Esophagus mucosa (tissue), 1 donor: Measurements from ENCODE around the gene FLYWCH2. TPM values are rescaled to one million over a fixed set of nuclear protein-coding genes. Genes with fewer than 3 reads are reported as not detected.
"Not testable (repeated sequence)": the region's sequence is repeated elsewhere in the genome, so short reads cannot be mapped to it uniquely, and the experiment has no call there.

ENCODE experiments used
- ATAC-seq: fragments of 200-7000 bp; cut with Tn5 transposase; one replicate; pipeline ENCODE4 v1.9.1; 2020
- total RNA-seq: library from RNA; stranded (reverse); gene quantifications from one replicate; pipeline ENCODE4 v1.2.4, GENCODE V29; 2023
- donor health status: DM: yes; HTN: yes; CAD: no.

The FLYWCH2 gene
- total RNA-seq, 1 donor from 2014 or later: 19.5 TPM

DNA sequence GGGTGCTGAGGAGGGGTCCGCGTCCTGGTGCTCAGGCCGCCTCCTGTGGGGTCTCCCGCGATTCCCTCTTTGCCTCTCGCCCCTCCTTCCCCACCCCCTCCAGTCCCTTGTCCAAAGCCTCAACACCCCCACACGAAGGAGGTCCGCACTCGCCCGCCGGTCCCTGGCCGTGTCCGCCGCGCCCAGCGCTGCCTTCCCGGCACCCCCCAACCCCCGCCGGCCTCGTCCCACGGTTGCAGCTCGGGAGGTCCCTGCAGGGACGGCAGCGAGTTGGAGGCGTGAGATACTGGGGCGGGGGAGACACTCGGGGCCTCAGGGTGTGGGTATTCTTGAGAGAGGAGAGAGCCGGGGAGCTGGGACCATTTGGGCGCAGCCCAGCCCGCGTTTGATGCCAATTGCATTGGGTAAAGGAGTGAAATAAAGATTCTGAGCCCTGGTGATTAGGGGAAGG, 468 bp downstream of the FLYWCH2 start:
- peak; percentile 2 for ATAC-seq

DNA sequence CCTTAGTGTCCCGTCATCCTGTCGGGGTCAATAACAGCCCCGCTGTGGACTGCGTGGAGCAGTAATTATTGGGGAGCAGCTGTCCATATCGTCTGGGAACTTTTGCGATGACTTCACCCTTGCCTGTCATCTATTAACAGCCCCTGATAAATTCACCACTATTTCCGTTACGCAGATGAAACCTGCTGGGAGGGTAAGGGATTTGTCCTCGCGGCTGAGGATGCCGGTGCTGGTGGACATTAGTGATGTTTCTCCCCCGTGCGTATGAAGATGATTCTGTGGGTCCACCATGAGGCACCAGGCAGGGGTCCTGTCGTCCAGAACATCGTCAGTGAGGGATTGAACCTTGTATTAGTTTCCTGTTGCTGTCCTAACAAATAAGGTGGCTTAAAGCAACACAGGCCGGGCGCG, 1.0 kb downstream of the FLYWCH2 start:
- ATAC-seq: no peak

DNA sequence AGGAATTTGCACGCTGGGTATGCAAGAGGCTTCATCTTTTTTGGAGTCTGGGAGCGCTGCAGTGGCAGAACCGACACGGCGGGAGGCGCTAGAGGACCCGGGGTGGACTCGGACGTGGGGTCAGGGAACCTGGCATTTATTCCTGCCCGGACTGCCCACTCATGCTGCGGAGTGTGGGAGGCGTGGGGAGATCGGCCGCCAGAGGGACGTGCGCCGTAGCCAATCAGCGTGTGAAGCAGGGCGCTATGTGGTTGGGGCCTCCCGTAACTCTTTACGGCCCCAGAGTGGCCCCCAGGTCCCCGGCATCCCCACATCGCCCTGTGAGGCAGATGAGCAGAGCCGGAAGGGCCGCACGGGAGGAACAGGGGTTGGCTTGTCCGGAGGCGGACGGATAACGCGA, 11.2 kb downstream of the FLYWCH2 start:
- ATAC-seq: no peak

DNA sequence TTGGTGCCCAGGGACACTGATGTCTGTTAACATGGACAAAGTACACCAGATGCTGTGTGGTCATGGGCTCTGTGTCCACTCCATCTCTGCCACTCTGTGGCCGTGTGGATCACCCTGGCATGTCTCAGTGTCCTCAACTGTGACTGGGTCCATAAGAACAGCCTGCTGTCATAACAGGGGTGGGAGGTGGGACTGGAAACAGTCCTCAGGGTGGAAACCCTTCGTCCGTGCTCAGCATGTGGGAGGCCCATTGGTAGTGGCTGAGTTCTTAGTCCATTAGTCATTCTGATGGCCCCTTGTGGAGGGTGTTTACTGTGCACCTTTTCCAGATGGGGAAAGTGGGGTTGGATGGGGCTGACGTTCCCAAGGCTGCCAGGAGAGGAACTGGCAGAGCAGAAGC, 12.8 kb downstream of the FLYWCH2 start:
- ATAC-seq: no peak

DNA sequence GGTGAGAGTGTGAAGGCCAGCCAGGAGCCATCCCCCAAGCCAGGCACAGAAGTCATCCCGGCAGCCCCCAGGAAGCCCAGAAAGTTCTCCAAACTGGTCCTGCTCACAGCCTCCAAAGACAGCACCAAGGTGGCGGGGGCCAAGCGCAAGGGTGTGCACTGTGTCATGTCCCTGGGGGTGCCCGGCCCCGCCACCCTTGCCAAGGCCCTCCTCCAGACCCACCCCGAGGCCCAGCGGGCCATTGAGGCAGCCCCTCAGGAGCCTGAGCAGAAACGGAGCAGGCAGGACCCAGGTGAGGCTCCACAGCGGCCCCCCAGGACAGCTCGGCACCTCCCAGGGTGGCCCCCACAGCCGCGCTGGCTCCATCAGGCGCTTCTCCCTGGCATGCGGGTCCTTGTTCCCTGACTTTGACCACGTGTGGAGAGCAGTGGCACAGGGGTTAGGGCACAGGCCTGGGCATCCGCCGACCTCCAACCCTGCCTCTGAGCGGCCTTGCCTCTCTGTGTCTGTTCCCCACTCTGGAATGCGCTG, 13.5 kb downstream of the FLYWCH2 start:
- peak; percentile 7 for ATAC-seq

DNA sequence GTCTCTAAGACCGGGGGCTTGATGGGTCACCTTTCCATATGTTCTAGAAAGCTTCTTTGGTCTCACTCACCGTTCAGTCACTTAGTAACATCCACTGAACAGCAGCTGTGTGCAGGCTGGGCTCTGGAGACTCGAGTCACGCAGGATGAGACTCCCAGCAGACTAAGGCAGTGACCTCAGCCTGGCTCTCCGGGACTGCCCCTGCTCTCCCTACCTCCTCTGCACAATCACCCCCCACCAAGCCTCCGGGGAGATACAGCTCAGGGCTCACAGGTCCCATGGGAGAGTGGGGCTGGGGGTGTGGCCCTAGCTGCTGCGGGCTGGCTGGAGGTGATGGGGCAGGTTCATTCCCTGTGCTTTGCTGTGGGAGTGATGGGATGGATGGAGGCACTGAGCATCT, 14.1 kb downstream of the FLYWCH2 start:
- ATAC-seq: peak; percentile 33

DNA sequence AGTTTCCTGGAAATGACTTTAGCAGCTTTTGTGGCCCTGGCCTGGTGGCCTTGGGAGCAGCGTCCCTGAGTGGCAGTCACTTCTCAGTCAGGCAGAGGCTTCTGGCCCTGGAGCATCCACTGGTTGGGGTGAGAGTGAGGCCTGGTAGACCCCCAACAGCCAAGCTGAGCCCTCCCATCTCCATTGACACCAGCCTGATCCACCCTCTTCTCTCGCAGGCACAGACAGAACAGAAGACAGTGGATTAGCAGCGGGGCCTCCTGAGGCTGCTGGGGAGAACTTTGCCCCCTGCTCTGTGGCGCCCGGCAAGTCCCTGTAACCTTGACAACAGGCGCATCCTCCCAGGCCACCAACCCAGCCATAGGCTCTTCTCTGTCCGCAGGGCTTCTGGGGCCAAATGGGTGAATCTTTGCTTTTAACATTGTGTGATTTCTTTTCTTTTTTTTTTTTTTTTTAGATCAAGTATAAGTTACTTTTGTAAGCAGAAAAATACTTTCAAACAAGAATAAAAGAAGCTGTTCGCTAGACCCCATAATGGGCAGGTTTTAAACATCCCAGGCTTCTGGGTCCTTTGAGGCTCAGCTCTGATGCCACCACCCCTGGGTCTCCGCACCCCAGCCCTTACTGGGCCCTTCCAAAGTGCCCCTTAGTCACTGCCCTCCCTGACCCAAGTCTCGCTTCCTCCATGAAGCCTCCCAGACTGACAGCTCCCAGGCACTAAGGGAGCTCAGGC, 16.0 kb downstream of the FLYWCH2 start:
- ATAC-seq: no peak

DNA sequence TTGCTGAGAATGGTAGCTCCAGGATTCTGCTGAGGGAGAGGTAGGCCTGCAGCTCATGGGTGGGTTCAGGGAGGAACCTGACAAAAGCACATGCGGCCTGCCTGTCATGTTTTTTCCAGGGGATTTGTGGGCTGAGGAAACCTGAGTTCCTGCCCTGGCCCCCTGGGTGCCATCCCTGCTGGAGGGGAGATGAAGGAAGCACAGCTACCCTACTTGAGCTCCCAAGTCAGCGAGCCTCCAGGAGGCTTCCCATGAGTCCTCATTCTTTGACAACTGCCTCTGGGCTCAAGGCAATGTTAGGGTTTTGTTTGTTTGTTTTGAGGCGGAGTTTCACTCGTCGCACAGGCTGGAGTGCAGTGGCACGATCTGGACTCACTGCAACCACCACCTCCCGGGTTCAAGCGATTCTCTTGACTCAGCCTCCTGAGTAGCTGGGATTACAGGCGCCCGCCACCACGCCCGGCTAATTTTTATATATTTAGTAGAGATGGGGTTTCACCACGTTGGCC, 16.6 kb downstream of the FLYWCH2 start:
- no peak for ATAC-seq

DNA sequence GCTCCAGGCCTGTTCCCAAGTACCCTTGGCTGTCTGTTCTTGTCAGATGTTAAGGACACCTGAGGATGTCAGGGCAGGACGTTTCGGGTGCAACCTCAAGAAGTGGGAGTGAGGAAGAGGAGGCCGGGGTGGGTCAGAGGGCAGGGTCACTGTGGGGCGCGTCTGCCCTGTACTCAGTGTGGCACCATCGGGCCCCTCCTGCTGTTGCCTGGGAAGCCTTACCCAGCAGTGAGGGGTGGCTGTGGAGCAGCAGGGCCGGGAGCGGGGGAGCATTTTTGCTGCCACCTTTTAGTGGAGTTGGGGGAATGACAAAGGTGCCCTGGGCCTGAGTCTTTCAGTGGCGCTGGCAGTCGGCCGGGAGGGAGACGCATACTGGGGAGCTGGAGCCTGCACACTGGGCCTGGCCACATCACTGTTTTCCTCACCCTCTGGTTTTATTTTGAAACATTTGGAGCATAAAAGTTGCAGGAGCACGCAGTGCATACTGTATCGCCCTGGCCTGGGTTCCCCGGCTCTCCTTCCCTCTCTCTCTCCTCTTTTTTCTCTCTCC, 17.6 kb downstream of the FLYWCH2 start:
- ATAC-seq: no peak

DNA sequence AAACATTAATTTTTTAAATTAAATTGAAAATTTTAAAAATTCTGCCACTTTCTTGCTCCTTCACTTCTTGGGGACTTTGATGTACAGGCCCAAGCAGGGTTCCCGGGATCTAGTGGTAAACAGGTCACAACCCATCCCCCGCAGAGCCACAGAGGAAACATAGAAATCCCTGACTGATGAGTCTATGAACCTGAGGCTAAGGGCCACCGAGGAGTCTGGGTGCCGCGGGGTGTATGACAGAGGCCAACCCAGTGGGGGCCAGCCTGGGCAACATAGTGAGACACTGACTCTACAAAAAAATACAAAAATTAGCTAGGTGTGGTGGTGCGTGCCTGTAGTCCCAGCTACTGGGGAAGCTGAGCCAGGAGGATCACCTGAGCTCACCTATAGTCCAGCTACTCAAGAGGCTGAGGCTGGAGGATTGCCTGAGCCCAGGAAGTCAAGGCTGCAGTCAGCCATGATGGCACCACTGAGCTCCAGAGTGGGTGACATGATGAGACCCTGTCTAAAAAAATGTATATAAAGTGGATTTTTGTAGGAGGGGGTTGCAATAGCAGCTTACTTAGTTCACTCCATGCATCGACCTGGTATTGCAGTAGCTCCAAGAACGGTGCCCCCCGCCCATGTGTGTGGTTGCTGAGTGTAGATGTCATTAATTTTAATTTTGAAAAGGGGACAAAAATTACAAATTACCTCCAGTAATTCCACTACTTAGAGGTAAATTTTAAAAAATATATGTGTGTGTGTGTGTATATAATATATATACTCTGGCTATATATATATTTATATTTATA, 19.5 kb downstream of the FLYWCH2 start:
- no peak for ATAC-seq

DNA sequence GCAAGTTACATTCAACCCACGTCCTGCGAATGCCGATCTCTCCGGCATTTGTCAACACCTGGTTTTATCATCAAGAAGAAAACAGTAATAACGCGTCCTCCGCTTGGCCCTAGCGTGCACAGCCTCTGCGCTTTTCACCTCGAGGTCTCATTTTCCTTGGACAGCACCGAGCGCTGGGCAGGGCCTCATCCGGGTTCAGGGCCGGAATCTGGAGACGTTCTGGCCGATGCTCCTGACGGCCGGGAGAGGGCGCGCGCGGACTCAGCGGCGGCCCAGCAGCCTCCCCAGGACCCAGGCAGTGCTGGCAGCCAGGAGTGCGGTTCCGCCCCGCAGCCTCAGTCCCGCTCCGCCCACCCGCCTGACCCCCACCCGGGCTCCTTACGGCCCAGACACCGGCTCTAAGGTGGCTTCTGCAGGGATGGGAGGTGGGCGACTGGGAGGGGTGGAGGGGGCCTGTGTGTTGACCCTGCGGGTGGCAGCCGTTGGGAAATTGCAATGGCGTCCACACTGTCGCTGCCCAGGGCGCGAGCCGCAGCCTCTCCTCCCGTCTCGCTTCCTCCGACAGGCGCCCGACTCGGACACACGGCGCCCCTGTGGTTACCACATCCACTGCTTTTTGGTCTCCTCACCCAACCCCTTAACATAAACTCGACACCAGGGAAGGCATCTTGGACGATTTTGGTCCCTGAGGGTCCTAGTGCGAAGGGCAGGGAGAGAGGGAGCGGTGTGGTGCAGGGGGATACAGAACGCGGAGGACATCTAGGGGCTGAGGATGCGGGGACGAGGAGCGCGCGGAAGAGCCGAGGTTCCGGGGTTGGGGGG, 21.3 kb downstream of the FLYWCH2 start:
- peak; percentile 55 for ATAC-seq

DNA sequence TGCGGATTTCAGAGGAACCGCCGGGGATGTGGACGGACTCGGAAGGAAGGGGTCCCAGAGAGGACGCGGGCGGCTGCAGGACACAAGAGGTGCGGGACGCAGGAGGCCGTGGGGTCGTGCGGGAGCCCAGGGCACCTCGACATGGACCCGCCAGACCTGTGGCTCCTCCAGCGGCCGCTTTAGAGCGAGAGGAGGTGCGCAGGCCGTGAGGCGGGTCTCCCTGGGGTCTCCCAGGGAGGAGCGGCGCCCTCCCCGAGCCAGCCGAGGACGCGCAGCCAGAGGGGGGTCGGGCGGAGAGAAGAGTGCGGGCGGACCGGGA, 21.9 kb downstream of the FLYWCH2 start:
- no peak for ATAC-seq

DNA sequence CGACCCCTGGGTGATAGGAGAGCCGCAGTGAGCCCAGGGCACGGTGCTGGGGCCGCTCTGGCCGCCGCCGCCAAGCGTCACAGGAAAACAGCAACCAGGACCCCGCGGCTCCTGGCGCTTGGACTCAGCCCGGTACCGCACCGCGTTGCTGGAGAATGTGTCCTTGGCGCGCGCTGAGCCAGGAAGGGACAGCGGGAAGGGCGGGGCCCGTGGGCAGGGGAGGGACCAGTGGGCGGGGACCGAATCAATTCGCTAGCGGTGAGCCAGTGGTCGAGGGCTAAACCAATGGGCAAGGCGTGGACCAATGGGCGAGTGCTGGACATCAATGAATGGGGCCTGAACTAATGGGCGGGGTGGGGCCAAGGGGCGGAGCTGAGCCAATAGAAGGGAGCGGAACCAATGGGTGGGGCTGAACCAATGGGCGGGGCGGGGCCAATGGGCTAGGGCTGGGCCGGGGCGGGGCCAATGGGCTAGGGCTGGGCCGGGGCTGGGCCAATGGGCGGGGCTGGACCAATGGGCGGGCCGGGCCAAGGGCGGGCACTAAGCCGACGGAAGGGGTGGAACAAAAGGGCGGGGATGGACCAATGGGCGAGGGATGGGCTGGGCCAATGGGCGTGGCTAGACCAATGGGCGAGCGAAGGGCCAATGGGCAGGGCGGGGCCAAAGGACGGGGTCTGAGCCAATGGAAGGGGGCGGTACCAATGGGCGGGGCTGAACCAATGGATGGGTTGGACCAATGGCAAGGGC, 22.4 kb downstream of the FLYWCH2 start:
- peak; percentile 94 for ATAC-seq

DNA sequence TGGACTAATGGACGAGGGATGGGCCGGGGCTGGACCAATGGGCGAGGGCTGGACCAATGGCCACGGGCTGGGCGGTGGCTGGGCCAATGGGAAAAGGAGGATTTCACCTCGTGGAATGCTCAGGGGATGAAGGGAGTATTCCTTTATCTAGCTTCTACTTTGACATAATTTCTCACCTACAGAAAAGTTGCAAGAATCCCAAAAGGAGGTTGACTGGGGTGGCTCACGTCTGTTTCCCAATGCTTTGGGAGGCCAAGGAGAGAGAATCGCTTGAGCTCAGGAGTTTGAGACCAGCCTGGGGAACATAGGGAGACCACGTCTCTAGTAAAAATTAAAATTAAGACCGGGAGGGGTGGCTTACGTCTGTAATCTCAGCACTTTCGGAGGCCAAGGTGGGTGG, 23.0 kb downstream of the FLYWCH2 start:
- ATAC-seq: no peak

DNA sequence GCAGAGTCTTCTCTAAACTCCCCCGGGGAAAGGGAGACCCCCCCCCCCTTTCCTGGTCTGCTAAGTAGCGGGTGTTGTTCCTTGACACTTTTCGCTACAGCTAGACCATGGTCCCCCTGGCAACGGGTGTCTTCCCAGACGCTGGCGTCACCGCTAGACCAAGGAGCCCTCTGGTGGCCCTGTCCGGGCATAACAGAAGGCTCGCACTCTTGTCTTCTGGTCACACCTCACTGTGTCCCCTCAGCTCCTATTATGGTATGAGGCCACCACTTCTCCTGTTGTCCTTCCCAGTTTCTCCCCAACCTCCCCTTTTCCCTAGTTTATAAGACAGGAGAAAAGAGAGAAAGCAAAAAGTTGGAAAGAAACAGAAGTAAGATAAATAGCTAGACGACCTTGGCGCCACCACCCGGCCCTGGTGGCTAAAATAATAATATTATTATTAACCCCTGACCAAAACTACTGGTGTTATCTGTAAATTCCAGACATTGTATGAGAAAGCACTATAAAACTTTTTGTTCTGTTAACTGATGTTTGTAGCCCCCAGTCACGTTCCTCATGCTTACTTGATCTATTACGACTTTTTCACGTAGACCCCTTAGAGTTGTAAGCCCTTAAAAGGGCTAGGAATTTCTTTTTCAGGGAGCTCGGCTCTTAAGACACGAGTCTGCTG, 24.2 kb downstream of the FLYWCH2 start:
- ATAC-seq: not testable (repeated sequence)

DNA sequence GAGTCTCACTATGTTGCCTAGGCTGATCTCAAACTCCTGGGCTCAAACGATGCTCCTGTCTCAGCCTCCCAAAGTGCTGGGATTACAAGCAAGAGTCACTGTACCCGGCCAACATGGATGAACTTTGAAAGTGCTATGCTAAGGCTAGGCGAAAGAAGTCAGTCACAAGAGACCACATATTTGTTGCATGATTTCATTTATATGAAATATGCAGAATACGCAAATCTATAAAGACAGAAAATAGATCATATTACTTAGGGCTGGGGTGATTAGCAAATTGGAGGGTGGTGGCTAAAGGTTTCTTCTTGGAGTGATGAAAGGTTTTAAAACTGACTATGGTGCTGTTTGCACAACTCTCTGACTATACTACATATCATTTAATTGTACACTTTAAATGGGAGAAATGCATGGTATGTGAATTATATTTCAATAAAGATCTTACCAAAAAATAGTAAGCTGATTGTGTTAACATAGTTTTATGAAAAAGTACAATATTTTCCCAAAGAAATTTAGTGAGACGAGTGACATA, 27.5 kb downstream of the FLYWCH2 start:
- no peak for ATAC-seq

DNA sequence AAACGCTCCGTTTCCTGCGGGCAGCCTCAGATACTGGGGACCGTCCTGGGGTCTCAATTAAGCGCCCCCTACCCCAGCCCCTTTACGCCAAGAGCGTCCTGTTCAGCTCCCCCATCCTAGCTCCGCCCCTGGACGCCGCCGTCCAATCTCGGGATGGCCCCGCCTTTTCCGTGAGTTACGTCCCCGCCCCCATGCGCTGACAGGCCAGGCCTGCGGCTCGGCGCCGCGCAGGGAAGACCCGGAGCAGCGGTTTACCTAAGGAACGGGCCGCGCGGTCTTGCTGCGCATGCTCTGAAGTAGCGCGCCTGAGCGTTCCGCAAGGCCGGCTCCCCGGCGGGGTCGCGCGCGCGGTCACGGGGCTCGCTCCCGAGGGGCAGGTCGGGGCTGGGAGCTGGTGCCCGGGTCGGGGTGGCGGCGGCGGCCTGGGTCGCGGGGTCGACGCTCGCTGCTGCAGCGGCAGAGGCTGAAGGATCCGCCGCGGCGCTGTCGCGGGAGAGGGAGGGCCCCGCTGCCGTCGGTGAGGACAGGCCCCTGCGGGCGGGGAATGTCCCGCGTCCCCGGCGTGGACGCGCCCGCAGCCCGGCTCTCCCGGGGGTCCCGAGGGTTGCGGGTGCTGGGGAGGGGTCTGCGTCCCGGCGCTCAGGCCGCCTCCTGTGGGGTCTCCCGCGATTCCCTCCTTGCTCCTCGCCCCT, 28.8 kb downstream of the FLYWCH2 start, which contains the start of gene FLYWCH1:
Gene FLYWCH1 (plus strand): TSS at position 294 of the 692 bp plus-strand sequence. CDS start 17,755 bp downstream, outside the sequence.
- peak; percentile 92 for ATAC-seq

DNA sequence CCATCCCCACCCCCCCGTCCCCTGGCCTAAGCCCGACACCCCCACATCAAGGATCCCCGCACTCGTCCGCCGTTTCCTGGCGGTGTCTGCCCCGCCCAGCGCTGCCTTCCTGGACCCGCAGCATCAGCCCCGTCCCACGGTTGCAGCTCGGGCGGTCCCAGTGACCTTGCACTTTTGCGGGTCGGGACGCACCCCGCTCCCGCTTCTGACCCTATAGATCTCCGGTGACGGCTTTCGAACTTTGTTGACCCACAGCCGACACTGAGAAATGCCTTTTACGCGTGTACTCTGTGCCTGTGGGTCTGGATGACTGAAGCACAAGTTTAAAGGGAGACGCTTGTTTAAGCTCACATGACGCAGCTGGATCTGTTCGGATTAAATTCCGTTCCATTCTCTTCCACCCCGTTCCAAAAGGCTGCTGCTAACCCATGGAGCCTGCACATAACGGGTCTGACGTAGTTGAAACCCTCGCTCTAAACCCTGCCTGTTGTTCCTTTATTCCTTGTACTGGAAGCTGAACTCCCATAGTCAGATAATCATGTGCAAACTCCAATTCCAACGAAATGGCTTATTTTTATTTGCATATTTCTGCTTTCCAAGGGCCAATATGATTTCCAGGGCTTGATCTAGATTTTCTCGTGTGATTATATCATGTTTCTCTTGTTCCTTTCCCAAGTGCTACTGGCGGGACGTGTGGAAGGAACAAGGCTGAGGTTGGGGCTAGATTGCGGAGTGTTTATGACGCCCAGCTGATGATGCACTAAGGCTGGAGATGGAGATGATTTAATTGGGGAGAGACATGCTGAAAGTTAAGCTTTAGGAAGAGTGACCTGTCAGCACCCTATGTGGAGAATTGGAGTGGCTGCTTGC, 29.6 kb downstream of the FLYWCH2 start:
- peak; percentile 12 for ATAC-seq

DNA sequence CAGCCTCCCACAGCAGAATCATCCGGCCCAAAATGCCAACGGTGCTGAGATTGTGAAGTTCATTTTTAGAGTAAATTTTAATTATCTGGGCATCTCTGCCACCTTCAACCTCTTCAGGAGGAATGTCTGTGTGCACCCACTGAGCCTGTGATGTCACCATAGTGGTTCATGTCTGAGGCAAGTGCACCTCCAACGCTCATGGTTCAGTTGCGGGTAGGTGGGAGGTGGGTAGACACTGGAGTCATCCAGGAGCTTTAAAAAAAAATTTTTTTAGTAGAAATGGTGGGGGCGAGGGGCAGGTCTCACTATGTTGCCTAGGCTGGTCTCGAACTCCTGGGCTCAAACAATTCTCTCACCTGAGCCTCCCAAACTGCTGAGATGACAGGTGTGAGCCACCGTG, 30.6 kb downstream of the FLYWCH2 start:
- ATAC-seq: no peak
